GM18517 (cell line): Measurements from ENCODE around the gene SMPD3.

Experiments
- ATAC-seq: cut with Tn5 transposase; IDR thresholded peaks from one replicate; pipeline ENCODE4 v1.9.1; 2021; ENCODE audit warnings: mild to moderate bottlenecking, moderate library complexity; ENCODE audit not compliant: unreplicated experiment

Gene SMPD3

GRCh38 chr16:68408428-68408827, 39.9 kb downstream of the SMPD3 start:
- no peak for ATAC-seq

GRCh38 chr16:68406458-68407152, 41.7 kb downstream of the SMPD3 start:
- no peak for ATAC-seq

- ATAC-seq, result no peak
These were observed 43.5 kb downstream of the SMPD3 start for GRCh38 chr16:68404736-68405345.

- ATAC-seq, result no peak
These were observed 44.6 kb downstream of the SMPD3 start for GRCh38 chr16:68403704-68404103.

GRCh38 chr16:68403177-68403576, 45.1 kb downstream of the SMPD3 start:
- no peak for ATAC-seq

- no peak for ATAC-seq
These were observed 45.6 kb downstream of the SMPD3 start for GRCh38 chr16:68402748-68403040.

GRCh38 chr16:68401871-68402747, 46.2 kb downstream of the SMPD3 start:
- no peak for ATAC-seq

GRCh38 chr16:68400924-68401460, 47.3 kb downstream of the SMPD3 start:
- no peak for ATAC-seq

- ATAC-seq, result no peak
These were observed 48.0 kb downstream of the SMPD3 start for GRCh38 chr16:68400083-68400923.

GRCh38 chr16:68399456-68399855, 48.9 kb downstream of the SMPD3 start:
- ATAC-seq, result no peak

- no peak for ATAC-seq
These were observed 50.6 kb downstream of the SMPD3 start for GRCh38 chr16:68397710-68398201.

GRCh38 chr16:68396481-68396880, 51.8 kb downstream of the SMPD3 start:
- no peak for ATAC-seq

- no peak for ATAC-seq
These were observed 52.5 kb downstream of the SMPD3 start for GRCh38 chr16:68395815-68396214.

- ATAC-seq, result no peak
These were observed 53.0 kb downstream of the SMPD3 start for GRCh38 chr16:68395167-68395786.

- ATAC-seq, result no peak
These were observed 55.0 kb downstream of the SMPD3 start for GRCh38 chr16:68393333-68393732.

GRCh38 chr16:68389750-68390371, 58.4 kb downstream of the SMPD3 start:
- no peak for ATAC-seq

GRCh38 chr16:68389006-68389405, 59.3 kb downstream of the SMPD3 start:
- no peak for ATAC-seq

GRCh38 chr16:68388124-68388523, 60.2 kb downstream of the SMPD3 start:
- ATAC-seq, result no peak

- no peak for ATAC-seq
These were observed 61.0 kb downstream of the SMPD3 start for GRCh38 chr16:68387301-68387700.

- ATAC-seq, result no peak
These were observed 61.7 kb downstream of the SMPD3 start for GRCh38 chr16:68386628-68387027.
